OCI-LY1 (cell line): Measurements from ENCODE around the gene B4GALT5.

Source experiments
- EZH2 ChIP-seq: fragments of 200-600 bp; sonication (generic), shearing (Covaris generic); IDR thresholded peaks from 2 replicates; pipeline ENCODE4 v1.8.0; 2017; ENCODE audit warnings: borderline replicate concordance, mixed run types, mild to moderate bottlenecking, antibody characterized with exemption, low read length, moderate library complexity, mixed read lengths
- TF ChIP-seq, protein P1 (sequence below): fragments of 200-600 bp; sonication (generic), shearing (Covaris generic); IDR thresholded peaks from 2 replicates; pipeline ENCODE4 v1.5.1; 2017; ENCODE audit warnings: mild to moderate bottlenecking, antibody characterized with exemption, low read length, moderate library complexity, mixed read lengths

DNA sequence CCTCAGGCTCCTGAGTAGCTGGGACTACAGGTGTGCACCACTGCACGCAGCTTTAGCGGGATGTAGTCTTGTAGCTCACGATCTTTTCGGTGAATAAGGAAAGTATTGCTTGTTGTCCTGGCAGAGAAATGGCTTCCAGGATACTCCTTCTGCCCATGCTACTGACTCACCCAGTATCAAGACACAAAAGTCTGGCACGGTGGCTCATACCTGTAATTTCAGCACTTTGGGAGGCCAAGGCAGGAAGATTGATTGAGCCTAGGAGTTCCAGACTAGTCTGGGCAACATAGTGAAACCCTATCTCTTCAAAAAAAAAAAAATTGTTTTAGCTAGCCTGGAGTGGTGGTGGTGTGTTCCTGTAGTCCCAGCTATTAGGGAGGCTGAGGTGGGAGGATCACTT is 40.9 kb upstream of the B4GALT5 start:
- TF ChIP-seq, protein P1, sequence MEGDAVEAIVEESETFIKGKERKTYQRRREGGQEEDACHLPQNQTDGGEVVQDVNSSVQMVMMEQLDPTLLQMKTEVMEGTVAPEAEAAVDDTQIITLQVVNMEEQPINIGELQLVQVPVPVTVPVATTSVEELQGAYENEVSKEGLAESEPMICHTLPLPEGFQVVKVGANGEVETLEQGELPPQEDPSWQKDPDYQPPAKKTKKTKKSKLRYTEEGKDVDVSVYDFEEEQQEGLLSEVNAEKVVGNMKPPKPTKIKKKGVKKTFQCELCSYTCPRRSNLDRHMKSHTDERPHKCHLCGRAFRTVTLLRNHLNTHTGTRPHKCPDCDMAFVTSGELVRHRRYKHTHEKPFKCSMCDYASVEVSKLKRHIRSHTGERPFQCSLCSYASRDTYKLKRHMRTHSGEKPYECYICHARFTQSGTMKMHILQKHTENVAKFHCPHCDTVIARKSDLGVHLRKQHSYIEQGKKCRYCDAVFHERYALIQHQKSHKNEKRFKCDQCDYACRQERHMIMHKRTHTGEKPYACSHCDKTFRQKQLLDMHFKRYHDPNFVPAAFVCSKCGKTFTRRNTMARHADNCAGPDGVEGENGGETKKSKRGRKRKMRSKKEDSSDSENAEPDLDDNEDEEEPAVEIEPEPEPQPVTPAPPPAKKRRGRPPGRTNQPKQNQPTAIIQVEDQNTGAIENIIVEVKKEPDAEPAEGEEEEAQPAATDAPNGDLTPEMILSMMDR, result no peak
- TF ChIP-seq EZH2, result no peak
